SU-DHL-6 (cell line): ENCODE data around the gene SRCAP.

Source experiments
- EZH2phosphoT487 ChIP-seq: fragments of 200-600 bp; sonication (generic), shearing (Covaris generic); conservative IDR thresholded peaks from 2 replicates; pipeline ENCODE4 v1.6.1; 2018; ENCODE audit warnings: mild to moderate bottlenecking, antibody characterized with exemption, low read length, moderate library complexity, mixed read lengths
- TF ChIP-seq, protein P1 (sequence below): fragments of 200-600 bp; sonication (generic); IDR thresholded peaks from one replicate; pipeline ENCODE4 v1.5.1; 2017; ENCODE audit warnings: antibody characterized with exemption, mild to moderate bottlenecking, low read length, moderate library complexity; ENCODE audit not compliant: insufficient read depth, poor library complexity, severe bottlenecking

DNA sequence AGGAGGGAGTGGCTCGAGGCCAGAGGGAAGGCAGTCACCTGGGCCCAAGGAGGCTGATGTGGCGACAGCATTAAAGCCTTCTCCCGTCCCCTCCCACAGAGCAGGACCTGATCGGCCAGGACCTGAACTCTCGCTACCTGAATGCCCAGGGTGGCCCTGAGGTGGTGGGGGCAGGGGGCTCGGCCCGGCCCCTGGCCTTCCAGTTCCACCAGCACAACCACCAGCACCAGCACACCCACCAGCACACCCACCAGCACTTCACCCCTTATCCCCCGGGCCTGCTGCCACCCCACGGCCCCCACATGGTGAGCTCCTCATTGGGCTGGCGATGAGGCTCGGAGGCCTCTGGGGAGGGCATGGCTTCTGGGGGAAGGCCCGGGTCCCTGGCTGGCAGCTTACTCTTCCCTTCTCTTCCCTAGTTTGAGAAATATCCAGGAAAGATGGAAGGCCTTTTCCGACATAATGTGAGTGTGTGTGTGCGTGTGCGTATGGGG lies 34.3 kb upstream of the SRCAP start:
- TF ChIP-seq, protein P1, sequence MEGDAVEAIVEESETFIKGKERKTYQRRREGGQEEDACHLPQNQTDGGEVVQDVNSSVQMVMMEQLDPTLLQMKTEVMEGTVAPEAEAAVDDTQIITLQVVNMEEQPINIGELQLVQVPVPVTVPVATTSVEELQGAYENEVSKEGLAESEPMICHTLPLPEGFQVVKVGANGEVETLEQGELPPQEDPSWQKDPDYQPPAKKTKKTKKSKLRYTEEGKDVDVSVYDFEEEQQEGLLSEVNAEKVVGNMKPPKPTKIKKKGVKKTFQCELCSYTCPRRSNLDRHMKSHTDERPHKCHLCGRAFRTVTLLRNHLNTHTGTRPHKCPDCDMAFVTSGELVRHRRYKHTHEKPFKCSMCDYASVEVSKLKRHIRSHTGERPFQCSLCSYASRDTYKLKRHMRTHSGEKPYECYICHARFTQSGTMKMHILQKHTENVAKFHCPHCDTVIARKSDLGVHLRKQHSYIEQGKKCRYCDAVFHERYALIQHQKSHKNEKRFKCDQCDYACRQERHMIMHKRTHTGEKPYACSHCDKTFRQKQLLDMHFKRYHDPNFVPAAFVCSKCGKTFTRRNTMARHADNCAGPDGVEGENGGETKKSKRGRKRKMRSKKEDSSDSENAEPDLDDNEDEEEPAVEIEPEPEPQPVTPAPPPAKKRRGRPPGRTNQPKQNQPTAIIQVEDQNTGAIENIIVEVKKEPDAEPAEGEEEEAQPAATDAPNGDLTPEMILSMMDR = no peak
- TF ChIP-seq EZH2phosphoT487 = no peak
